ENCODE measurements around the gene FKBP11.

The FKBP11 gene

GRCh38 chr12:48873096-48873495 lies 52.2 kb downstream of the FKBP11 start:
- ATAC-seq (ENCODE audit: low read depth): no peak
- no peak for DNase-seq (ENCODE audit: low spot score)
- Histone ChIP-seq H3K27me3 (ENCODE audit: insufficient read depth, poor library complexity, severe bottlenecking) (no peaks in the 10 kb centered on the region), H3K4me3 (ENCODE audit: severe bottlenecking) (no peak overlapping the region), H3K36me3 (ENCODE audit: low read depth) (no peaks in the 10 kb centered on the region), H3K9me3 (ENCODE audit: severe bottlenecking) (no peaks in the 10 kb centered on the region), H3K27ac (ENCODE audit: poor library complexity, severe bottlenecking) (no peak overlapping the region), H3K4me1 (ENCODE audit: insufficient read depth, poor library complexity, severe bottlenecking) (no peaks in the 10 kb centered on the region)
- no peak for TF ChIP-seq CTCF (IDR thresholded peaks at IDR 0.05; ENCODE audit: poor library complexity, severe bottlenecking)

All from RWPE2 (cell line).